A549 (cell line): ENCODE data around the gene BAAT. TPM values are rescaled to one million over a fixed set of nuclear protein-coding genes. Genes with fewer than 3 reads are reported as not detected.

Experiments
- ATAC-seq, 2 experiments: fragments of 200-7000 bp in 1 of 2; fragments of >200 bp in 1 of 2; cut with Nextera tagmentation in 1 of 2; cut with Tn5 transposase in 1 of 2; 3 replicates each; pipeline versions ENCODE4 v1.8.0 to v1.9.1; 2018 to 2020; ENCODE audit warnings: mild to moderate bottlenecking in 1 of 2, moderate library complexity in 1 of 2
- CTCF ChIA-PET: fragments of 300-600 bp; sonication (Branson Sonifier 250); formaldehyde crosslinking; extraction: SDS; loops from one replicate; lab custom pipeline; 2021; ENCODE audit warnings: antibody characterized with exemption, inconsistent platforms; lab: Yijun Ruan, JAX
- POLR2A ChIA-PET: fragments of 350-600 bp; formaldehyde crosslinking; extraction: SDS; loops from one replicate; lab custom pipeline; 2021; ENCODE audit warnings: antibody characterized with exemption, inconsistent platforms; lab: Yijun Ruan, JAX
- DNase-seq, 2 experiments: peaks; one replicate each; pipeline versions ENCODE4 v3.0.0 to v3.0.0-alpha.2; 2011 to 2016; ENCODE audit warnings: low read depth in 1 of 2, low spot score in 1 of 2
- FAIRE-seq: peaks from 2 replicates; lab custom pipeline; 2011; peaks lifted over from hg19 to GRCh38; lab: Jason Lieb, UNC
- H3K27ac ChIP-seq, 2 experiments: fragments of >200 bp; sonication (Bioruptor Twin); formaldehyde crosslinking; 3 replicates each; pipeline ENCODE4 v1.5.1; 2016 to 2017
- H3K4me1 ChIP-seq: fragments of >200 bp; sonication (Bioruptor Twin); formaldehyde crosslinking; 3 replicates; pipeline ENCODE4 v1.6.1; 2016
- H3K4me2 ChIP-seq: fragments of >200 bp; sonication (Bioruptor Twin); formaldehyde crosslinking; 3 replicates; pipeline ENCODE4 v1.6.1; 2016
- H3K4me3 ChIP-seq: fragments of >200 bp; sonication (Bioruptor Twin); formaldehyde crosslinking; 3 replicates; pipeline ENCODE4 v1.5.1; 2016
- H3K9me3 ChIP-seq: fragments of >200 bp; sonication (Bioruptor Twin); formaldehyde crosslinking; 3 replicates; pipeline ENCODE4 v1.6.1; 2016
- ATOH8 ChIP-seq: fragments of 250-450 bp; sonication (Bioruptor Pico); IDR thresholded peaks from 2 replicates; pipeline ENCODE4 v1.5.0; 2020; ENCODE audit warnings: low read depth, mild to moderate bottlenecking, moderate library complexity
- CBX2 ChIP-seq: fragments of 200-600 bp; sonication (generic); IDR thresholded peaks from 2 replicates; pipeline ENCODE4 v1.6.1; 2016; ENCODE audit warnings: low read depth, mild to moderate bottlenecking, borderline replicate concordance
- CBX8 ChIP-seq: fragments of 200-600 bp; sonication (generic); IDR thresholded peaks from 2 replicates; pipeline ENCODE4 v1.6.1; 2016
- CHD2 ChIP-seq: fragments of 150-350 bp; IDR thresholded peaks from 2 replicates; pipeline ENCODE4 v1.6.1; 2014; ENCODE audit warnings: low read length; ENCODE audit not compliant: partially characterized antibody
- E2F6 ChIP-seq: IDR thresholded peaks from 2 replicates; pipeline ENCODE4 v1.6.1; 2012; ENCODE audit warnings: low read depth, borderline replicate concordance
- EP300 ChIP-seq, 2 experiments: fragments of >200 bp; sonication (Bioruptor Twin); formaldehyde crosslinking; IDR thresholded peaks; 2 replicates in 1 of 2; 3 replicates in 1 of 2; pipeline ENCODE4 v1.6.1; 2016 to 2017
- FOSB ChIP-seq: fragments of 250-450 bp; sonication (Bioruptor Pico); IDR thresholded peaks from 2 replicates; pipeline ENCODE4 v1.5.0; 2020; ENCODE audit warnings: mild to moderate bottlenecking, moderate library complexity
- FOXS1 ChIP-seq: fragments of 250-450 bp; sonication (Bioruptor Pico); IDR thresholded peaks from 2 replicates; pipeline ENCODE4 v1.5.0; 2020; ENCODE audit warnings: mild to moderate bottlenecking, moderate library complexity
- GATA3 ChIP-seq: IDR thresholded peaks from 2 replicates; pipeline ENCODE4 v1.6.1; 2012; ENCODE audit warnings: borderline replicate concordance
- HDAC2 ChIP-seq: fragments of 200-600 bp; sonication (generic); IDR thresholded peaks from 2 replicates; pipeline ENCODE4 v1.6.1; 2016
- HES2 ChIP-seq: fragments of >200 bp; sonication (Bioruptor Twin); formaldehyde crosslinking; IDR thresholded peaks from 2 replicates; pipeline ENCODE4 v1.6.1; 2016
- HEYL ChIP-seq: fragments of 250-450 bp; sonication (Bioruptor Pico); IDR thresholded peaks from 2 replicates; pipeline ENCODE4 v1.8.0; 2021; ENCODE audit warnings: mild to moderate bottlenecking, moderate library complexity
- HOXA7 ChIP-seq: fragments of 250-450 bp; sonication (Bioruptor Pico); IDR thresholded peaks from 2 replicates; pipeline ENCODE4 v1.5.0; 2020; ENCODE audit warnings: mild to moderate bottlenecking, moderate library complexity
- NFE2L2 ChIP-seq: fragments of 150-350 bp; conservative IDR thresholded peaks from 2 replicates; pipeline ENCODE4 v1.6.1; 2014; ENCODE audit warnings: low read length
- NPAS2 ChIP-seq: fragments of 250-450 bp; sonication (Bioruptor Pico); IDR thresholded peaks from 2 replicates; pipeline ENCODE4 v1.8.0; 2022; ENCODE audit warnings: mild to moderate bottlenecking, moderate library complexity, borderline replicate concordance
- NR3C1 ChIP-seq: fragments of >200 bp; sonication (Bioruptor Twin); formaldehyde crosslinking; IDR thresholded peaks from 3 replicates; pipeline ENCODE4 v1.6.1; 2017
- PHF8 ChIP-seq: fragments of 200-600 bp; sonication (generic); IDR thresholded peaks from 2 replicates; pipeline ENCODE4 v1.6.1; 2016; ENCODE audit warnings: low read depth, mild to moderate bottlenecking, antibody characterized with exemption, moderate library complexity, borderline replicate concordance
- POLR2AphosphoS2 ChIP-seq: conservative IDR thresholded peaks from 2 replicates; pipeline ENCODE4 v1.6.1; 2012; ENCODE audit warnings: low read length, improper control_type of control experiment, inconsistent platforms
- RCOR1 ChIP-seq: fragments of 150-350 bp; IDR thresholded peaks from 2 replicates; pipeline ENCODE4 v1.6.1; 2014; ENCODE audit warnings: antibody characterized with exemption, low read length, low read depth
- RFX5 ChIP-seq: fragments of 450-650 bp; IDR thresholded peaks from 2 replicates; pipeline ENCODE4 v1.7.1; 2014; ENCODE audit warnings: antibody characterized with exemption, mild to moderate bottlenecking, moderate library complexity
- SMC3 ChIP-seq: fragments of >200 bp; sonication (Bioruptor Twin); formaldehyde crosslinking; IDR thresholded peaks from 3 replicates; pipeline ENCODE4 v1.6.1; 2018; ENCODE audit warnings: inconsistent platforms
- ZC3H11A ChIP-seq: fragments of 450-650 bp; IDR thresholded peaks from 2 replicates; pipeline ENCODE4 v1.6.1; 2014; ENCODE audit warnings: antibody characterized with exemption, mild to moderate bottlenecking
- ZFP36 ChIP-seq: fragments of 450-650 bp; IDR thresholded peaks from 2 replicates; pipeline ENCODE4 v1.6.1; 2014; ENCODE audit warnings: borderline replicate concordance; ENCODE audit not compliant: partially characterized antibody
- ZSCAN20 ChIP-seq: fragments of 250-450 bp; sonication (Bioruptor Pico); IDR thresholded peaks from 2 replicates; pipeline ENCODE4 v1.8.0; 2022; ENCODE audit warnings: mild to moderate bottlenecking, moderate library complexity
- WGBS: methylation state at CpG from one replicate; pipeline ENCODE4 v1.1.6; 2017; ENCODE audit errors: missing lambda C conversion rate; 5-methylcytosine and 5-hydroxymethylcytosine counted together
- polyA plus RNA-seq, 4 experiments: library from polyadenylated mRNA; depleted of rRNA in 3 of 4; stranded (reverse); fragments of >200 nt; fragmentation: RNase III in 1 of 4; extraction: RNeasy Plus Mini Kit Qiagen cat#74134 plus additional on column Dnase treatment in 1 of 4; gene quantifications; 2 replicates in 3 of 4; 3 replicates in 1 of 4; pipeline ENCODE4 v1.2.3, GENCODE V29; 2011 to 2017

Gene BAAT
- polyA plus RNA-seq, 2 of the 4 experiments (the other 2 are of a cell fraction): 9.1 to 13.6 TPM

- DNase-seq (peak in 1 of 2 experiments; percentile 27), FAIRE-seq (no peak), ATAC-seq (no peak)
- Histone ChIP-seq H3K4me1 (no peaks in the 10 kb centered on the region), H3K9me3 (peaks cover 97% of the 10 kb centered on the region), H3K4me3 (no peak overlapping the region), H3K27ac (no peak overlapping the region), H3K4me2 (no peak overlapping the region)
- WGBS: 91% methylated on average over 5 of the region's 5 CpGs
- no peak for TF ChIP-seq SMC3
- TF ChIP-seq ATOH8 (CRISPR knock-in tag): no peak
- no peak for TF ChIP-seq EP300 (IDR thresholded peaks at IDR 0.05)
- TF ChIP-seq NFE2L2: no peak
- no peak for TF ChIP-seq RFX5
- TF ChIP-seq NPAS2 (CRISPR knock-in tag): no peak
- TF ChIP-seq E2F6: no peak
- TF ChIP-seq HDAC2: no peak
- TF ChIP-seq HEYL (CRISPR knock-in tag): no peak
- no peak for TF ChIP-seq PHF8
- ChIA-PET POLR2A (interaction anchor here (1.5 kb wide), 1 partner anchor 10 kb away, joined by 8 read pairs; the partner anchor contains the start of genes MRPL50 and ZNF189), CTCF (interaction anchor here (0.9 to 2.2 kb wide), 5 partner anchors 11 to 23 kb away, joined by 3 to 9 read pairs (median 4); partner anchors contain the start of gene MRPL50)
These were observed 23.7 kb upstream of the BAAT start for GRCh38 chr9:101408374-101409078.

GRCh38 chr9:101403516-101404285 is 18.9 kb upstream of the BAAT start:
- ChIA-PET POLR2A (no interaction called here), CTCF (interaction anchor here (1.0 to 2.8 kb wide), 2 partner anchors 45 to 87 kb away, joined by 3 to 10 read pairs; no protein-coding TSS in a partner anchor)
- peaks cover 89% of the 10 kb centered on the region for H3K9me3 ChIP-seq
- FAIRE-seq (peak; percentile 32), ATAC-seq (no peak), DNase-seq (no peak)
- no peak overlapping the region for H3K4me3 ChIP-seq
- no peak overlapping the region for H3K4me2 ChIP-seq
- H3K4me1 ChIP-seq: peaks cover 5% of the 10 kb centered on the region; the same call in 1 of the 3 replicates
- TF ChIP-seq CBX8 (no peak), POLR2AphosphoS2 (no peak), CHD2 (no peak), FOXS1 (CRISPR knock-in tag) (no peak), HES2 (no peak), NFE2L2 (0 out of 2 replicates have a peak, but pooled peaks have one; percentile 31)
- WGBS: 86% methylated on average over 9 of the region's 9 CpGs
- H3K27ac ChIP-seq: no peak overlapping the region

- ChIA-PET CTCF (interaction anchor here (0.6 to 1.4 kb wide), 3 partner anchors 13 to 49 kb away, joined by 3 read pairs; no protein-coding TSS in a partner anchor), POLR2A (no interaction called here)
- ATAC-seq (no peak), FAIRE-seq (no peak), DNase-seq (no peak)
- Histone ChIP-seq H3K4me3 (no peak overlapping the region; the same call in 2 of the 3 replicates), H3K27ac (peak overlapping the region in 1 of 2 experiments; percentile 80; a peak in 1 of 6 replicates), H3K9me3 (peaks cover 64% of the 10 kb centered on the region), H3K4me1 (peaks cover 10% of the 10 kb centered on the region; the same call in 1 of the 3 replicates), H3K4me2 (peak overlapping the region; percentile 94)
- TF ChIP-seq PHF8 (no peak), ZFP36 (no peak), ZC3H11A (no peak), NR3C1 (no peak), GATA3 (no peak), HOXA7 (no peak), RCOR1 (no peak), CBX2 (no peak), ATOH8 (CRISPR knock-in tag) (no peak), ZSCAN20 (CRISPR knock-in tag) (no peak), FOSB (CRISPR knock-in tag) (no peak)
- WGBS: 79% methylated on average over 5 of the region's 5 CpGs
These were observed 15.3 kb upstream of the BAAT start for GRCh38 chr9:101400120-101400519.
